DND-41 (cell line): ENCODE data around the gene RALGPS1.

Experiments
- ATAC-seq: fragments of 200-7000 bp; cut with Tn5 transposase; 3 replicates; pipeline ENCODE4 v1.9.1; 2021; ENCODE audit warnings: low read depth; ENCODE audit not compliant: insufficient read depth
- DNase-seq: peaks from one replicate; pipeline ENCODE4 v3.0.0-alpha.2; 2020
- H2AFZ ChIP-seq: 2 replicates; pipeline ENCODE4 v1.6.0; 2012; ENCODE audit warnings: low read depth, low read length
- H3K27ac ChIP-seq: 2 replicates; pipeline ENCODE4 v1.5.1; 2012; ENCODE audit warnings: low read length, inconsistent platforms
- H3K27me3 ChIP-seq: fragments of 200-600 bp; sonication (generic); 2 replicates; pipeline ENCODE4 v1.6.0; 2012; ENCODE audit warnings: low read length, mild to moderate bottlenecking, inconsistent platforms; ENCODE audit not compliant: insufficient read depth, poor library complexity
- H3K36me3 ChIP-seq: 2 replicates; pipeline ENCODE4 v1.5.1; 2012; ENCODE audit warnings: low read length, inconsistent platforms; ENCODE audit not compliant: insufficient read depth
- H3K4me1 ChIP-seq: 2 replicates; pipeline ENCODE4 v1.5.1; 2012; ENCODE audit warnings: mild to moderate bottlenecking, low read length; ENCODE audit not compliant: insufficient read depth
- H3K4me2 ChIP-seq: 2 replicates; pipeline ENCODE4 v1.6.0; 2012; ENCODE audit warnings: mild to moderate bottlenecking, moderate library complexity, low read length, inconsistent platforms; ENCODE audit not compliant: insufficient read depth
- H3K4me3 ChIP-seq, 2 experiments: fragments of 200-600 bp in 1 of 2; shearing (Covaris generic) in 1 of 2; 2 replicates each; pipeline ENCODE4 v1.5.1; 2012 to 2016; ENCODE audit warnings: inconsistent platforms in 2 of 2, low read length in 2 of 2, mild to moderate bottlenecking in 2 of 2, low read depth in 1 of 2, moderate library complexity in 1 of 2
- H3K79me2 ChIP-seq: 2 replicates; pipeline ENCODE4 v1.6.0; 2012; ENCODE audit warnings: low read length, inconsistent platforms; ENCODE audit not compliant: insufficient read depth
- H3K9ac ChIP-seq: 2 replicates; pipeline ENCODE4 v1.6.0; 2012; ENCODE audit warnings: low read depth, mild to moderate bottlenecking, inconsistent platforms, low read length, moderate library complexity
- H3K9me3 ChIP-seq: 2 replicates; pipeline ENCODE4 v1.5.1; 2012; ENCODE audit warnings: low read length, moderate library complexity, mild to moderate bottlenecking, inconsistent platforms; ENCODE audit not compliant: insufficient read depth, severe bottlenecking
- H4K20me1 ChIP-seq: 2 replicates; pipeline ENCODE4 v1.6.0; 2012; ENCODE audit warnings: low read length; ENCODE audit not compliant: insufficient read depth
- CTCF ChIP-seq: IDR thresholded peaks from 2 replicates; pipeline ENCODE4 v1.5.1; 2012; ENCODE audit warnings: borderline replicate concordance, low read length, moderate library complexity, mild to moderate bottlenecking; ENCODE audit not compliant: poor library complexity, severe bottlenecking; ENCODE audit errors: extremely low read depth
- EZH2 ChIP-seq: IDR thresholded peaks from 3 replicates; pipeline ENCODE4 v1.6.1; 2012; ENCODE audit warnings: borderline replicate concordance, low read depth, mild to moderate bottlenecking, moderate library complexity, low read length, inconsistent platforms; ENCODE audit not compliant: severe bottlenecking

Gene RALGPS1

GRCh38 chr9:126962336-126962735, 47.8 kb downstream of the RALGPS1 start:
- Histone ChIP-seq H3K27me3 (peaks cover 43% of the 10 kb centered on the region), H3K27ac (no peak overlapping the region), H3K36me3 (no peaks in the 10 kb centered on the region), H3K4me1 (no peaks in the 10 kb centered on the region), H3K4me2 (no peak overlapping the region), H3K9ac (no peak overlapping the region), H3K79me2 (no peaks in the 10 kb centered on the region), H4K20me1 (peaks cover 26% of the 10 kb centered on the region), H2AFZ (no peak overlapping the region), H3K4me3 (no peak overlapping the region), H3K9me3 (no peaks in the 10 kb centered on the region)
- DNase-seq (no peak), ATAC-seq (no peak)
- no peak for TF ChIP-seq EZH2
- no peak for TF ChIP-seq CTCF

GRCh38 chr9:126965077-126965476, 50.5 kb downstream of the RALGPS1 start:
- no peak overlapping the region for H3K4me2 ChIP-seq
- H3K9ac ChIP-seq: no peak overlapping the region
- no peak overlapping the region for H2AFZ ChIP-seq
- H3K79me2 ChIP-seq: no peaks in the 10 kb centered on the region
- DNase-seq (no peak), ATAC-seq (no peak)
- H3K27me3 ChIP-seq: peaks cover 47% of the 10 kb centered on the region
- H3K36me3 ChIP-seq: no peaks in the 10 kb centered on the region
- H3K4me3 ChIP-seq: no peak overlapping the region
- no peak for TF ChIP-seq EZH2
- TF ChIP-seq CTCF: no peak
- peaks cover 27% of the 10 kb centered on the region for H4K20me1 ChIP-seq
- no peaks in the 10 kb centered on the region for H3K4me1 ChIP-seq
- no peaks in the 10 kb centered on the region for H3K9me3 ChIP-seq
- no peak overlapping the region for H3K27ac ChIP-seq

- DNase-seq (peak; percentile 42), ATAC-seq (peak; percentile 77)
- H3K9ac ChIP-seq: no peak overlapping the region
- no peaks in the 10 kb centered on the region for H3K79me2 ChIP-seq
- no peaks in the 10 kb centered on the region for H3K4me1 ChIP-seq
- peaks cover 23% of the 10 kb centered on the region for H4K20me1 ChIP-seq
- peaks cover 48% of the 10 kb centered on the region for H3K27me3 ChIP-seq
- peak; percentile 76 for TF ChIP-seq CTCF
- no peak for TF ChIP-seq EZH2
- no peak overlapping the region for H3K4me3 ChIP-seq
- H2AFZ ChIP-seq: no peak overlapping the region
- H3K9me3 ChIP-seq: no peaks in the 10 kb centered on the region
- no peak overlapping the region for H3K27ac ChIP-seq
- no peak overlapping the region for H3K4me2 ChIP-seq
- no peaks in the 10 kb centered on the region for H3K36me3 ChIP-seq
Measured at GRCh38 chr9:126965541-126966428, 51.2 kb downstream of the RALGPS1 start.
